Esophagus (tissue), 2 donors: Measurements from ENCODE around the gene HBG2. TPM values are rescaled to one million over a fixed set of nuclear protein-coding genes. Genes with fewer than 3 reads are reported as not detected.

ENCODE experiments used
- H3K27ac ChIP-seq, 2 donors: one replicate each; pipeline ENCODE4 v1.5.1; 2013; ENCODE audit warnings: low read depth in 2 of 2, mild to moderate bottlenecking in 2 of 2, inconsistent platforms in 1 of 2, low read length in 1 of 2, moderate library complexity in 1 of 2
- H3K27me3 ChIP-seq, 2 donors: one replicate each; pipeline ENCODE4 v1.6.1; 2013; ENCODE audit warnings: low read length in 2 of 2, control low read depth in 1 of 2, mild to moderate bottlenecking in 1 of 2; ENCODE audit not compliant: insufficient read depth in 2 of 2, control insufficient read depth in 1 of 2
- H3K36me3 ChIP-seq, 2 donors: one replicate each; pipeline ENCODE4 v1.6.1; 2013; ENCODE audit warnings: low read length in 1 of 2; ENCODE audit not compliant: control insufficient read depth in 2 of 2, insufficient read depth in 2 of 2
- H3K4me1 ChIP-seq, 2 donors: one replicate each; pipeline ENCODE4 v1.6.1; 2013; ENCODE audit warnings: low read length in 1 of 2; ENCODE audit not compliant: control insufficient read depth in 2 of 2, insufficient read depth in 2 of 2
- H3K4me3 ChIP-seq, 2 donors: one replicate each; pipeline ENCODE4 v1.5.1; 2013; ENCODE audit warnings: low read length in 2 of 2, mild to moderate bottlenecking in 2 of 2, low read depth in 1 of 2, moderate library complexity in 1 of 2
- H3K9me3 ChIP-seq, 2 donors: one replicate each; pipeline ENCODE4 v1.6.1; 2013; ENCODE audit warnings: mild to moderate bottlenecking in 2 of 2, low read depth in 1 of 2, low read length in 1 of 2, moderate library complexity in 1 of 2; ENCODE audit not compliant: control insufficient read depth in 2 of 2, insufficient read depth in 1 of 2
- WGBS, 2 donors: extraction: QIAGEN DNeasy Blood & Tissue Kit; methylation state at CpG; one replicate each; pipeline ENCODE4 v1.1.7; 2013; 5-methylcytosine and 5-hydroxymethylcytosine counted together
- polyA plus RNA-seq, 2 donors: library from polyadenylated mRNA; stranded (reverse); fragments of 200-250 nt; gene quantifications; one replicate each; pipeline ENCODE4 v1.2.3, GENCODE V29; 2013
- donor health status: healthy with polysubstance abuse.
- donor health status: Bipolar disorder and iron deficiency.

Gene HBG2
- polyA plus RNA-seq, 2 donors, result not detected

GRCh38 chr11:5235364-5236095 lies 19.1 kb downstream of the HBG2 start:
- Histone ChIP-seq H3K9me3 (peaks cover 0 to 2% of the 10 kb centered on the region in 2 donors), H3K36me3 (no peaks in the 10 kb centered on the region), H3K4me3 (no peak overlapping the region), H3K27me3 (no peaks in the 10 kb centered on the region), H3K4me1 (no peaks in the 10 kb centered on the region), H3K27ac (no peak overlapping the region)
- 85 to 87% methylated on average over 5 of the region's 5 CpGs for WGBS, 2 donors

- H3K4me1 ChIP-seq, result no peaks in the 10 kb centered on the region
- H3K27me3 ChIP-seq, result no peaks in the 10 kb centered on the region
- H3K27ac ChIP-seq, result no peak within 1 kb of the TSS
- H3K36me3 ChIP-seq, result no peaks in the 10 kb centered on the region
- 35 to 43% methylated on average over 2 of the region's 2 CpGs for WGBS, 2 donors
- peaks cover 0 to 2% of the 10 kb centered on the region in 2 donors for H3K9me3 ChIP-seq
- no peak within 1 kb of the TSS for H3K4me3 ChIP-seq
Observed at GRCh38 chr11:5234381-5234834, 20.2 kb downstream of the HBG2 start, which contains the start of gene HBD. Gene HBD, minus strand, starts transcription at chr11:5234483. Its CDS starts 50 bp downstream, at chr11:5234433.

DNA sequence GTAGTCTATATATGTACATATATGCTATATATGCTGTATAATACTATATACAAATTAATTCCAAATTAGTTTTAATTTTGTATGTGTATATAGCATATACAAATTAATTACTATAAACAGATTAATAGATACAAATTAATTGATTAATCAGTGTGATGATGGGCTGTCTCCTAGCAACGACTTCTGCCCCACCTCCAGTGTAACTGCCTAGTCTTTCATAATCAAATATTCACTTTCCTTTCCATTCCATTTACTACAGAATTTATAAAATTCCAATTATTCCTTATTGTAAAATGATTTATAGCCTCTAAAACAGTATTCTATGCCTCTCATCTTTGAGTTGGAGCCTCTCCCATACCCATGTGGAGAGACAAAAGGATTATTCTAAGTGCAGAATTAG lies 21.3 kb downstream of the HBG2 start:
- Histone ChIP-seq H3K9me3 (peaks cover 0 to 2% of the 10 kb centered on the region in 2 donors), H3K27me3 (no peaks in the 10 kb centered on the region), H3K4me3 (no peak overlapping the region), H3K36me3 (no peaks in the 10 kb centered on the region), H3K4me1 (no peaks in the 10 kb centered on the region), H3K27ac (no peak overlapping the region)
- 60 to 69% methylated on average over 1 of the region's 1 CpG for WGBS, 2 donors

GRCh38 chr11:5232821-5233220 lies 21.8 kb downstream of the HBG2 start:
- no peaks in the 10 kb centered on the region for H3K36me3 ChIP-seq
- H3K9me3 ChIP-seq, result peaks cover 0 to 2% of the 10 kb centered on the region in 2 donors
- H3K27me3 ChIP-seq, result no peaks in the 10 kb centered on the region
- 98 to 100% methylated on average over 2 of the region's 2 CpGs for WGBS, 2 donors
- no peak overlapping the region for H3K27ac ChIP-seq
- H3K4me3 ChIP-seq, result no peak overlapping the region
- no peaks in the 10 kb centered on the region for H3K4me1 ChIP-seq

GRCh38 chr11:5232176-5232575 lies 22.4 kb downstream of the HBG2 start:
- Histone ChIP-seq H3K36me3 (no peaks in the 10 kb centered on the region), H3K27me3 (no peaks in the 10 kb centered on the region)
- 64 to 73% methylated on average over 3 of the region's 3 CpGs for WGBS, 2 donors

DNA sequence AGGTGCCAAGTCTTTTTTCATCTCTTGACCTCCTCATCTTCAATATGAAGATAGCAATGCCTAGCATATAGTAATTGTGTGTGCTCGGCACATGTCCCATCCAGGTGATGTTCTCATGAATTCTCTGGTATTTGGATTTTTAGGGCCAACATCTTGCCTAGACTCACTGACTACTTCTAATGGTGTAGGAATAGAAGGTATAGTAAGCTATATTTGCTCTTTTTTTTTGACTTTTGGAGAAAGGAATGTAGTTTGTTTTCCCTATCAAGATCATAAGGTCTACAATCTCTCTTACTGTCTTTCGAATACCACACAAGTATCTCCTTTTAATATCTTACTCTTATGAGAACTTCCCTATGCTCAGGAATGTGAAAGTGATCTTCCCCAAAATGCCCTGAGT lies 23.5 kb downstream of the HBG2 start:
- Histone ChIP-seq H3K9me3 (peaks cover 0 to 9% of the 10 kb centered on the region in 2 donors), H3K4me1 (no peaks in the 10 kb centered on the region), H3K27me3 (no peaks in the 10 kb centered on the region), H3K36me3 (no peaks in the 10 kb centered on the region), H3K4me3 (no peak overlapping the region), H3K27ac (no peak overlapping the region)
- 83 to 95% methylated on average over 2 of the region's 2 CpGs for whole genome bisulfite sequencing, 2 donors

More at GRCh38 chr11:5232176-5232575, 22.4 kb downstream of the HBG2 start:
- Histone ChIP-seq H3K4me3 (no peak overlapping the region), H3K4me1 (no peaks in the 10 kb centered on the region), H3K27ac (no peak overlapping the region), H3K9me3 (peaks cover 0 to 2% of the 10 kb centered on the region in 2 donors)

DNA sequence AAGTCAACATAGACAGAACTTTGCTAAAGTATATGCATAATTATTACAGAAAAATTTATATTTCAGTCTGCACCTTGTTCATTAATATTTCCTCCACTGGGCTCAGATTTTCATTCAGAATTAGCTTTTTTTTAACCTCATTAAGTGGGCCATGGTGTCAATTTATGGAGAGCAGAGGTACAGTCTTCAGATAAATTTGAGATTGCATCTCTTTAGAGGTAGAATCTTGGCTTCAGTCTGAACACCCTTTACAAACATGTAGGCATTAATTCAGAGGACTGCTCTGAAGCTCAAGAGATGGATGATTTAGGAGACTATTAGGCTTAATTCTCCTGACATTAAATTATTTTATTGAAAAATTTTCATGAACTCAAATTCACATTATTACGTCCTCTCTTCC lies 24.3 kb downstream of the HBG2 start:
- Histone ChIP-seq H3K27me3 (no peaks in the 10 kb centered on the region), H3K36me3 (no peaks in the 10 kb centered on the region), H3K4me3 (no peak overlapping the region), H3K4me1 (no peaks in the 10 kb centered on the region), H3K27ac (no peak overlapping the region), H3K9me3 (peaks cover 0 to 9% of the 10 kb centered on the region in 2 donors)
- WGBS, 2 donors, result 83 to 91% methylated on average over 1 of the region's 1 CpG

DNA sequence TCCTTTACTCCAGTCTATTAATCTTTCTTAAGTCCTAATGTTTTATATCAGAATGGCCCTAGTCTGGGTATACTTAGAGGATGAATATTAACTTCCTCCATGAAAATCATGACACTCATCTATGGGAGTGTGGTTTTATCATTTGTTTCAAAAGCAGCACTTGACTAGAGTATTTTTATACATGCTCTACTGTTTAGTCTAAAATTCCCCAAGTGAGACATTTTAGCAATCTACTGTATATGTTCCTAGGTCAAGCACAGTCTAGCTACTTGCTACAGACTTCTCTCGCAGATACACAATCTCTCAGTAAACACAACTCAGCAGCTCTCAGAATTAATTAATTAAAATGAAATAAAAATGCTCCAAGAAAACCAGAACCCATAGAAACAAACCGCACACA lies 24.8 kb downstream of the HBG2 start:
- H3K4me3 ChIP-seq, result no peak overlapping the region
- H3K36me3 ChIP-seq, result no peaks in the 10 kb centered on the region
- 75 to 77% methylated on average over 2 of the region's 2 CpGs for WGBS, 2 donors
- no peaks in the 10 kb centered on the region for H3K27me3 ChIP-seq
- peaks cover 0 to 9% of the 10 kb centered on the region in 2 donors for H3K9me3 ChIP-seq
- H3K27ac ChIP-seq, result no peak overlapping the region
- H3K4me1 ChIP-seq, result no peaks in the 10 kb centered on the region

DNA sequence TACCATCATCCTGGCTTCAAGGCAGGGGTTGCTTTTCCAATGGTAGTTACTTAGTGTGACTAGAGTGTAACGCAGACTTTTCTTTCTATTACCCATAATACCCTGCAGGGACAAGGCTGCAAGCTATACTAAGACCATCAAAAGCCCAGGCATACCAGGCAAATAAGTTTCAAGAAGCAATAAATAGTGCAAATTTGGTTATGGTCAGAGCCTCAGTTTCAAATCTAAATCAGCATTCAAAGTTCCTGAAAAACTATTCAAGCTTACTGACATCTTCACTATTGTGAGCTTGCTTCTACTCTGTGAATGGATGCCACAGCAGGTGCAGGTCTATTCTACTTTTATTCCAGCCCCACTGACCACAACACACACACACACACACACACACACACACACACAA lies 25.2 kb downstream of the HBG2 start:
- Histone ChIP-seq H3K36me3 (no peaks in the 10 kb centered on the region), H3K4me3 (no peak overlapping the region), H3K9me3 (peaks cover 0 to 9% of the 10 kb centered on the region in 2 donors), H3K4me1 (no peaks in the 10 kb centered on the region), H3K27ac (no peak overlapping the region), H3K27me3 (no peaks in the 10 kb centered on the region)
- 80 to 88% methylated on average over 1 of the region's 1 CpG for WGBS, 2 donors

- Histone ChIP-seq H3K36me3 (no peaks in the 10 kb centered on the region), H3K27ac (no peak overlapping the region), H3K9me3 (peaks cover 0 to 9% of the 10 kb centered on the region in 2 donors), H3K27me3 (no peaks in the 10 kb centered on the region), H3K4me3 (no peak overlapping the region), H3K4me1 (no peaks in the 10 kb centered on the region)
- 60 to 73% methylated on average over 5 of the region's 5 CpGs for WGBS, 2 donors
Observed at GRCh38 chr11:5228124-5228523, 26.5 kb downstream of the HBG2 start.
